Prostate gland (tissue), 2 donors: ENCODE data around the gene EIF4EBP3.

ENCODE experiments used
- CTCF ChIP-seq, 4 experiments: fragments of 200-600 bp in 2 of 4; fragments of 450-650 bp in 2 of 4; sonication (generic) in 2 of 4; IDR thresholded peaks; 1 replicate in 3 of 4; 2 replicates in 1 of 4; pipeline ENCODE4 v1.5.1; 2016 to 2019; ENCODE audit warnings: antibody characterized with exemption in 4 of 4, mild to moderate bottlenecking in 2 of 4, moderate library complexity in 2 of 4
- POLR2A ChIP-seq: fragments of 450-650 bp; IDR thresholded peaks from one replicate; pipeline ENCODE4 v1.6.1; 2016; ENCODE audit warnings: antibody characterized with exemption, mild to moderate bottlenecking
- POLR2AphosphoS5 ChIP-seq: sonication (generic); formaldehyde crosslinking; IDR thresholded peaks from one replicate; pipeline ENCODE4 v1.6.1; 2017; ENCODE audit warnings: antibody characterized with exemption

- TF ChIP-seq CTCF (IDR thresholded peaks at IDR 0.05) = no peak
- no peak for TF ChIP-seq POLR2AphosphoS5
- TF ChIP-seq POLR2A = no peak
Measured at GRCh38 chr5:140590861-140591260, 43.4 kb downstream of the EIF4EBP3 start.
